Measurements from ENCODE around the gene MXI1. TPM values are rescaled to one million over a fixed set of nuclear protein-coding genes. Genes with fewer than 3 reads are reported as not detected.
A peak's percentile ranks its signal among the peaks of the same experiment; 100 is the strongest.

The MXI1 gene
- total RNA-seq, 3 donors from 2014 or later = 75.4 to 137 (median 79.5) TPM

GRCh38 chr10:110209454-110209925 lies 2.1 kb downstream of the MXI1 start:
- peak; percentile 74 to 79 for DNase-seq (ENCODE audit: low spot score in 2 of 2)
- TF ChIP-seq, protein P1, sequence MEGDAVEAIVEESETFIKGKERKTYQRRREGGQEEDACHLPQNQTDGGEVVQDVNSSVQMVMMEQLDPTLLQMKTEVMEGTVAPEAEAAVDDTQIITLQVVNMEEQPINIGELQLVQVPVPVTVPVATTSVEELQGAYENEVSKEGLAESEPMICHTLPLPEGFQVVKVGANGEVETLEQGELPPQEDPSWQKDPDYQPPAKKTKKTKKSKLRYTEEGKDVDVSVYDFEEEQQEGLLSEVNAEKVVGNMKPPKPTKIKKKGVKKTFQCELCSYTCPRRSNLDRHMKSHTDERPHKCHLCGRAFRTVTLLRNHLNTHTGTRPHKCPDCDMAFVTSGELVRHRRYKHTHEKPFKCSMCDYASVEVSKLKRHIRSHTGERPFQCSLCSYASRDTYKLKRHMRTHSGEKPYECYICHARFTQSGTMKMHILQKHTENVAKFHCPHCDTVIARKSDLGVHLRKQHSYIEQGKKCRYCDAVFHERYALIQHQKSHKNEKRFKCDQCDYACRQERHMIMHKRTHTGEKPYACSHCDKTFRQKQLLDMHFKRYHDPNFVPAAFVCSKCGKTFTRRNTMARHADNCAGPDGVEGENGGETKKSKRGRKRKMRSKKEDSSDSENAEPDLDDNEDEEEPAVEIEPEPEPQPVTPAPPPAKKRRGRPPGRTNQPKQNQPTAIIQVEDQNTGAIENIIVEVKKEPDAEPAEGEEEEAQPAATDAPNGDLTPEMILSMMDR (IDR thresholded peaks at IDR 0.05) = no peak
- TF ChIP-seq POLR2AphosphoS5 (IDR thresholded peaks at IDR 0.05) (peak; percentile 52 to 56 (median 53)), POLR2A (IDR thresholded peaks at IDR 0.05) (peak; percentile 6)
- Histone ChIP-seq H3K4me3 (peak overlapping the region; percentile 66 to 89 (median 81)), H3K9me3 (no peaks in the 10 kb centered on the region), H3K27me3 (no peaks in the 10 kb centered on the region), H3K4me1 (peaks cover 0 to 10% of the 10 kb centered on the region in 2 donors), H3K36me3 (no peaks in the 10 kb centered on the region), H3K27ac (peak overlapping the region; percentile 97 to 99)
- intact Hi-C loops (cut with DNase I; ENCODE audit: low total_unique reads) = loop anchor here (10.0 kb wide), 1 partner anchor 65 kb away; no protein-coding TSS in a partner anchor

DNA sequence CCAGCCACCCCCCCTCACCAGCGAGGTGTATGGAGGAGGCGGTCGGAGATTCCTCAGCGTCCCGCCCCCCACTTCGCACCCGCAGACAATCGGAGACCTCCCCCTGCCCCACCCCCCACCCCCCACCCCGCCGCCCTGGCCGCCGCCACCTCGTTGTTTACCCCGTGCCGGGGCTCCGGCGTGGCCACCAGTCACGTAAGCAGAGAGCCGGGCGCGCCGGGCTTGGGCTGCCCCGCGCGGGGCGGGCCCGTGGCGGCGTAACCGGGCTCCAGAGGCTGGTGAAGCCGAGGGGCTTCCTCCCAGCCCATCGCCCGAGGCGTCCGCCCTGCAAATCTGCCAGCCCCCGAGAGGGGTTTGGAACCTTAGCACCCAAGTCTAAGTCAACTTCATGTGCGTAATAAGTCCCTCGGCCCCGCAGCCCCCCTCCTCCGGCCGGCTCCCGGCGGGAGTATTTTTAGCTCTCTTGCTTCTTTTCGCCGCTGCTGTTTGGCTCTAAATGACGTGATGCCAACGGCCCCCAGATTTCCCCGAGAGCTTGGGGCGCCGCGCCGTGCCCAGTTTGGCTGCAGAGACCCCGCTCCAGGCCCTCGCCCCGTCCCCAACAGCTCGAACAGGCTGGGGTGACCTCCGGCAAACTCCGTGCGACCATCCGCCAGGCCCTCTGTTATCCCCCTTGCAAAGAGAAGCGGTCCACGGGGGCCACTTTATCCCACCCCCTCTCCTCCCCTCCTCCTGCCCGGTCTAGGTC lies 2.7 kb downstream of the MXI1 start:
- peak overlapping the region; percentile 97 to 99 for H3K27ac ChIP-seq
- H3K36me3 ChIP-seq = no peaks in the 10 kb centered on the region
- H3K4me3 ChIP-seq = peak overlapping the region; percentile 66 to 89 (median 81)
- intact Hi-C loops (cut with DNase I; ENCODE audit: low total_unique reads) = loop anchor here (10.0 kb wide), 1 partner anchor 65 kb away; no protein-coding TSS in a partner anchor
- no peak for DNase-seq (ENCODE audit: low spot score in 2 of 2)
- no peaks in the 10 kb centered on the region for H3K27me3 ChIP-seq
- peaks cover 0 to 10% of the 10 kb centered on the region in 2 donors for H3K4me1 ChIP-seq
- TF ChIP-seq POLR2AphosphoS5 (IDR thresholded peaks at IDR 0.05) = no peak
- TF ChIP-seq POLR2A (IDR thresholded peaks at IDR 0.05) = no peak
- TF ChIP-seq, protein P1 (IDR thresholded peaks at IDR 0.05) = no peak
- no peaks in the 10 kb centered on the region for H3K9me3 ChIP-seq

DNA sequence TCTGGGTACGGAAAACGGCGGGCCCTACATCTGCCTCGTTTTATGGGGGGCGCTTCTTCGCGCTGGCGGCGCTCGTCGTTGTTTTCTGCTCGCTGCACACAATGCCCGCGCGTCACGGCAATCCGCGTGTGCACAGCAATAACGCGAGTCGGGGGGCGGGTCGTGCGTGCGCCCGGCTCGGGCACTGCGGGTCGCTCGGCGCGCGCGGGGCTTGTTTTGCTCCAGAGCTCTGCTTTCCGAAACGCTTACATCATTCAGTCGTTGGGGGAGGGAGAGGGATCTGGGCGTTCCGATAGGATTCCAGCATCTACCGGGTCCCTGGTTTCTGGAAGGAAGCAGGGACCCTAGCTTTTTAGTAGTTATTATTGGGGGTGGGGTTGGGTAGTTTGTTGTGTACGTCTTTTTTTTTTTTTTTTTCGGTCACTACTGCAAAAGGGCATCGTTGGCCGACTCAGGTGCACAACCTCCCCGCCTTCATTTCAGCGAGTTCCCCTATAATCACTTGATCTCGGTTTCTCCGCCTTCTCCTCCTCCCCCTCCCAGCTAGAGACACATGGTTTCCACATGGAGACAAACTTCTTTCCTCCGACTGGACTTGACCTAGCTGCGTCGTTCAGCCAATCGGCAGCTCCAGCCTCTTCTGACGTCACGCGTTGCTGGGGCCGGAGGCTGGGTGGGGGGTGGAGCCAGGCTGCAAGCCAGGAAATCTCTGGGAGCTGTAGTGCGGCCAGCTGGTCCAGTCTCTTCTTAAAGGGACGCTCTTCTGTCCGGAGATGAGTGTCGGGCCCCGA lies 3.5 kb downstream of the MXI1 start:
- intact Hi-C loops (cut with DNase I; ENCODE audit: low total_unique reads) = no loop called here
- peak; percentile 98 for DNase-seq (ENCODE audit: low spot score in 2 of 2)
- H3K4me1 ChIP-seq = peaks cover 0 to 10% of the 10 kb centered on the region in 2 donors

DNA sequence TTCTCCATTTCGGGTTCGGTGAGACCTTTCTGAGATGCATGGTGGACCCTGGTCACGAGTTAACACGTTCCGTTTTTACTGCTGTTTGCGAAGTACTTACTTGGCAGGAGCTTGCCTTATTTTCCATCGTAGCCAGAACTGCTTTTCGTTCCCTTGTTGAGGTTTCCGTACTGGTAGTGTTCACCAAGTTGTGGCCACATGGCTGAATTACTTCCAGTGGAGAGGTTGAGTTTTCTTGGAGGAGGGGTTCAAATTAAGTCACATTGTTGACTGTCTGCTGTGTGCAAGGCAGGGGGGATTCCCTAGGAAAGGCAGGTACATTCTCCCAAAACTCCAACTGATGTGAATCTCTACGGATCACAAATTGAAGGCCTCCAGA lies 4.0 kb downstream of the MXI1 start:
- peak; percentile 40 for TF ChIP-seq POLR2A (IDR thresholded peaks at IDR 0.05)
- no peak for TF ChIP-seq POLR2AphosphoS5 (IDR thresholded peaks at IDR 0.05)
- TF ChIP-seq, protein P1 (IDR thresholded peaks at IDR 0.05) = no peak
- no peaks in the 10 kb centered on the region for H3K27me3 ChIP-seq
- peaks cover 0 to 10% of the 10 kb centered on the region in 2 donors for H3K4me1 ChIP-seq

More for the DNA sequence above, 3.5 kb downstream of the MXI1 start:
- Histone ChIP-seq H3K36me3 (no peaks in the 10 kb centered on the region), H3K9me3 (no peaks in the 10 kb centered on the region), H3K27ac (peak overlapping the region; percentile 97 to 99), H3K27me3 (no peaks in the 10 kb centered on the region), H3K4me3 (peak overlapping the region; percentile 66 to 89 (median 81))
- peak; percentile 21 to 85 (median 69) for TF ChIP-seq POLR2AphosphoS5 (IDR thresholded peaks at IDR 0.05)
- TF ChIP-seq, protein P1 (IDR thresholded peaks at IDR 0.05) = no peak
- peak; percentile 85 for TF ChIP-seq POLR2A (IDR thresholded peaks at IDR 0.05)

More for the DNA sequence above, 4.0 kb downstream of the MXI1 start:
- intact Hi-C loops (cut with DNase I; ENCODE audit: low total_unique reads) = no loop called here
- no peak for DNase-seq (ENCODE audit: low spot score in 2 of 2)
- H3K27ac ChIP-seq = peak overlapping the region; percentile 86 to 99
- H3K36me3 ChIP-seq = no peaks in the 10 kb centered on the region
- H3K9me3 ChIP-seq = no peaks in the 10 kb centered on the region
- H3K4me3 ChIP-seq = peak overlapping the region; percentile 66 to 89 (median 81)
